CD14-positive monocyte (primary cell): Measurements from ENCODE around the gene GLCCI1. TPM values are rescaled to one million over a fixed set of nuclear protein-coding genes. Genes with fewer than 3 reads are reported as not detected.
"Not testable (repeated sequence)": the region's sequence is repeated elsewhere in the genome, so short reads cannot be mapped to it uniquely, and the experiment has no call there.

Source experiments
- DNase-seq, 3 donors: peaks; one replicate each; pipeline ENCODE4 v3.0.0-alpha.2; 2011 to 2022
- H2AFZ ChIP-seq: 2 replicates; pipeline ENCODE4 v1.6.0; 2012; ENCODE audit warnings: mild to moderate bottlenecking, low read depth, low read length, inconsistent platforms; ENCODE audit not compliant: insufficient read depth, poor library complexity, severe bottlenecking
- H3K27ac ChIP-seq, 2 donors: 1 replicate in 1 of 2; 2 replicates in 1 of 2; pipeline ENCODE4 v1.5.1; 2012 to 2013; ENCODE audit warnings: low read length in 2 of 2, control low read depth in 1 of 2, inconsistent platforms in 1 of 2, low read depth in 1 of 2, mild to moderate bottlenecking in 1 of 2
- H3K27me3 ChIP-seq, 2 donors: one replicate each; pipeline versions ENCODE4 v1.6.0 to v1.6.1; 2011 to 2013; ENCODE audit warnings: low read length in 2 of 2; ENCODE audit not compliant: control insufficient read depth in 2 of 2, insufficient read depth in 2 of 2
- H3K36me3 ChIP-seq, 2 donors: replicated peaks in 1 of 2; 1 replicate in 1 of 2; 2 replicates in 1 of 2; pipeline versions ENCODE4 v1.5.1 to v1.6.1; 2012 to 2013; ENCODE audit warnings: low read length in 2 of 2, control low read depth in 1 of 2, inconsistent platforms in 1 of 2, mild to moderate bottlenecking in 1 of 2; ENCODE audit not compliant: insufficient read depth in 2 of 2, control insufficient read depth in 1 of 2
- H3K4me1 ChIP-seq, 2 donors: 1 replicate in 1 of 2; 2 replicates in 1 of 2; pipeline versions ENCODE4 v1.5.1 to v1.6.1; 2012 to 2013; ENCODE audit warnings: low read length in 2 of 2, control low read depth in 1 of 2, inconsistent platforms in 1 of 2, mild to moderate bottlenecking in 1 of 2, moderate library complexity in 1 of 2; ENCODE audit not compliant: insufficient read depth in 2 of 2, control insufficient read depth in 1 of 2
- H3K4me2 ChIP-seq: replicated peaks from 2 replicates; pipeline ENCODE3; 2012; ENCODE audit warnings: low read length, moderate library complexity, mild to moderate bottlenecking; ENCODE audit not compliant: poor library complexity, severe bottlenecking; ENCODE audit errors: extremely low read depth
- H3K4me3 ChIP-seq, 3 experiments: fragments of 200-600 bp in 1 of 3; sonication (generic) in 1 of 3; replicated peaks in 1 of 3; 1 replicate in 2 of 3; 2 replicates in 1 of 3; pipeline ENCODE4 v1.5.1; 2011 to 2013; ENCODE audit warnings: low read length in 3 of 3, mild to moderate bottlenecking in 3 of 3, control low read depth in 2 of 3, low read depth in 2 of 3, inconsistent platforms in 1 of 3, moderate library complexity in 1 of 3
- H3K79me2 ChIP-seq: 2 replicates; pipeline ENCODE4 v1.6.0; 2012; ENCODE audit warnings: mild to moderate bottlenecking, control low read depth, inconsistent platforms, low read length, moderate library complexity; ENCODE audit not compliant: insufficient read depth
- H3K9ac ChIP-seq: 2 replicates; pipeline ENCODE4 v1.6.0; 2017; ENCODE audit warnings: low read length, mild to moderate bottlenecking; ENCODE audit not compliant: insufficient read depth, poor library complexity, severe bottlenecking
- H3K9me3 ChIP-seq, 2 donors: replicated peaks in 1 of 2; 1 replicate in 1 of 2; 2 replicates in 1 of 2; pipeline versions ENCODE4 v1.5.1 to v1.6.1; 2012 to 2013; ENCODE audit warnings: low read length in 2 of 2, control low read depth in 1 of 2; ENCODE audit not compliant: control insufficient read depth in 1 of 2, insufficient read depth in 1 of 2
- H4K20me1 ChIP-seq: 2 replicates; pipeline ENCODE4 v1.6.0; 2012; ENCODE audit warnings: mild to moderate bottlenecking, low read length, control low read depth, moderate library complexity; ENCODE audit not compliant: insufficient read depth
- H3K27ac Mint-ChIP-seq, 7 donors: one replicate each; pipeline ENCODE4 v1.8.0; 2020; ENCODE audit warnings: mild to moderate bottlenecking in 7 of 7, mixed read lengths in 7 of 7, moderate library complexity in 6 of 7, inconsistent platforms in 2 of 7
- H3K27me3 Mint-ChIP-seq, 3 donors: one replicate each; pipeline ENCODE4 v1.8.0; 2021 to 2022; ENCODE audit warnings: low read depth in 3 of 3, mild to moderate bottlenecking in 3 of 3, mixed read lengths in 3 of 3, moderate library complexity in 3 of 3, inconsistent platforms in 1 of 3
- H3K36me3 Mint-ChIP-seq, 2 donors: one replicate each; pipeline ENCODE4 v1.8.0; 2020; ENCODE audit warnings: mixed read lengths in 2 of 2, inconsistent platforms in 1 of 2, mild to moderate bottlenecking in 1 of 2
- H3K4me1 Mint-ChIP-seq: one replicate; pipeline ENCODE4 v1.8.0; 2020; ENCODE audit warnings: mild to moderate bottlenecking, mixed read lengths
- H3K4me3 Mint-ChIP-seq, 2 donors: one replicate each; pipeline ENCODE4 v1.8.0; 2020; ENCODE audit warnings: mild to moderate bottlenecking in 2 of 2, mixed read lengths in 2 of 2, moderate library complexity in 1 of 2
- H3K9me3 Mint-ChIP-seq, 7 donors: one replicate each; pipeline ENCODE4 v1.8.0; 2020 to 2022; ENCODE audit warnings: mixed read lengths in 7 of 7, mild to moderate bottlenecking in 6 of 7, moderate library complexity in 6 of 7, inconsistent platforms in 2 of 7
- WGBS: methylation state at CpG from one replicate; pipeline ENCODE4 v1.1.5; 2013; ENCODE audit warnings: missing lambda C conversion rate; ENCODE audit not compliant: insufficient coverage; 5-methylcytosine and 5-hydroxymethylcytosine counted together
- intact Hi-C, 2 donors: fragments of 100-400 bp; cut with micrococcal nuclease; formaldehyde crosslinking; loops; one replicate each; pipeline versions ENCODE4 v1.15.0 to v1.15.1; 2023
- polyA plus RNA-seq, 3 donors: library from polyadenylated mRNA; depleted of rRNA in 1 of 3; unstranded in 2 of 3; stranded (reverse) in 1 of 3; fragments of 300-500 nt in 2 of 3; fragments of >200 nt in 1 of 3; fragmentation: Illumina TruSeq in 2 of 3; gene quantifications; 1 replicate in 2 of 3; 2 replicates in 1 of 3; pipeline ENCODE4 v1.2.3, GENCODE V29; 2012 to 2021
- TF ChIP-seq, protein P1 (sequence below): fragments of 200-600 bp; IDR thresholded peaks from one replicate; pipeline ENCODE4 v1.8.0; 2022; ENCODE audit warnings: antibody characterized with exemption, mild to moderate bottlenecking

Gene GLCCI1
- polyA plus RNA-seq, 3 donors: 0.89 to 2.1 (median 1.1) TPM

- TF ChIP-seq, protein P1, sequence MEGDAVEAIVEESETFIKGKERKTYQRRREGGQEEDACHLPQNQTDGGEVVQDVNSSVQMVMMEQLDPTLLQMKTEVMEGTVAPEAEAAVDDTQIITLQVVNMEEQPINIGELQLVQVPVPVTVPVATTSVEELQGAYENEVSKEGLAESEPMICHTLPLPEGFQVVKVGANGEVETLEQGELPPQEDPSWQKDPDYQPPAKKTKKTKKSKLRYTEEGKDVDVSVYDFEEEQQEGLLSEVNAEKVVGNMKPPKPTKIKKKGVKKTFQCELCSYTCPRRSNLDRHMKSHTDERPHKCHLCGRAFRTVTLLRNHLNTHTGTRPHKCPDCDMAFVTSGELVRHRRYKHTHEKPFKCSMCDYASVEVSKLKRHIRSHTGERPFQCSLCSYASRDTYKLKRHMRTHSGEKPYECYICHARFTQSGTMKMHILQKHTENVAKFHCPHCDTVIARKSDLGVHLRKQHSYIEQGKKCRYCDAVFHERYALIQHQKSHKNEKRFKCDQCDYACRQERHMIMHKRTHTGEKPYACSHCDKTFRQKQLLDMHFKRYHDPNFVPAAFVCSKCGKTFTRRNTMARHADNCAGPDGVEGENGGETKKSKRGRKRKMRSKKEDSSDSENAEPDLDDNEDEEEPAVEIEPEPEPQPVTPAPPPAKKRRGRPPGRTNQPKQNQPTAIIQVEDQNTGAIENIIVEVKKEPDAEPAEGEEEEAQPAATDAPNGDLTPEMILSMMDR: no peak
- no peak overlapping the region for H2AFZ ChIP-seq
- Mint-ChIP-seq H3K4me1 (peaks cover 9% of the 10 kb centered on the region), H3K9me3 (peaks cover 6 to 17% (median 15%) of the 10 kb centered on the region in 7 donors), H3K27ac (no peak overlapping the region), H3K4me3 (no peak overlapping the region), H3K27me3 (no peaks in the 10 kb centered on the region), H3K36me3 (peaks cover 0 to 3% of the 10 kb centered on the region in 2 donors)
- WGBS: no CpG with 5 or more reads among the region's 2 CpGs
- no peak overlapping the region for H3K4me2 ChIP-seq
- no peaks in the 10 kb centered on the region for H4K20me1 ChIP-seq
- no peaks in the 10 kb centered on the region for H3K4me1 ChIP-seq
- DNase-seq: no peak
- H3K79me2 ChIP-seq: no peaks in the 10 kb centered on the region
- no peaks in the 10 kb centered on the region for H3K36me3 ChIP-seq
- H3K9me3 ChIP-seq: peaks cover 4 to 9% of the 10 kb centered on the region in 2 donors
- no peak overlapping the region for H3K27ac ChIP-seq
- H3K27me3 ChIP-seq: no peaks in the 10 kb centered on the region
- H3K9ac ChIP-seq: no peak overlapping the region
- intact Hi-C loops: no loop called here
- H3K4me3 ChIP-seq: no peak overlapping the region
These were observed 21.8 kb downstream of the GLCCI1 start for GRCh38 chr7:7990441-7990761.

GRCh38 chr7:7992506-7992905 lies 23.9 kb downstream of the GLCCI1 start:
- DNase-seq: no peak
- TF ChIP-seq, protein P1: no peak
- Mint-ChIP-seq H3K27ac (no peak overlapping the region), H3K4me3 (no peak overlapping the region), H3K4me1 (peaks cover 9% of the 10 kb centered on the region), H3K27me3 (no peaks in the 10 kb centered on the region), H3K9me3 (peaks cover 6 to 19% (median 16%) of the 10 kb centered on the region in 7 donors), H3K36me3 (peaks cover 0 to 3% of the 10 kb centered on the region in 2 donors)
- no peaks in the 10 kb centered on the region for H4K20me1 ChIP-seq
- H3K4me2 ChIP-seq: no peak overlapping the region
- no CpG with 5 or more reads among the region's 1 CpG for WGBS
- no peak overlapping the region for H3K27ac ChIP-seq
- H3K9ac ChIP-seq: no peak overlapping the region
- no peak overlapping the region for H2AFZ ChIP-seq
- H3K79me2 ChIP-seq: no peaks in the 10 kb centered on the region
- no peaks in the 10 kb centered on the region for H3K27me3 ChIP-seq
- H3K4me1 ChIP-seq: no peaks in the 10 kb centered on the region
- H3K36me3 ChIP-seq: no peaks in the 10 kb centered on the region
- intact Hi-C loops: no loop called here
- no peak overlapping the region for H3K4me3 ChIP-seq
- H3K9me3 ChIP-seq: peaks cover 4 to 9% of the 10 kb centered on the region in 2 donors

DNA sequence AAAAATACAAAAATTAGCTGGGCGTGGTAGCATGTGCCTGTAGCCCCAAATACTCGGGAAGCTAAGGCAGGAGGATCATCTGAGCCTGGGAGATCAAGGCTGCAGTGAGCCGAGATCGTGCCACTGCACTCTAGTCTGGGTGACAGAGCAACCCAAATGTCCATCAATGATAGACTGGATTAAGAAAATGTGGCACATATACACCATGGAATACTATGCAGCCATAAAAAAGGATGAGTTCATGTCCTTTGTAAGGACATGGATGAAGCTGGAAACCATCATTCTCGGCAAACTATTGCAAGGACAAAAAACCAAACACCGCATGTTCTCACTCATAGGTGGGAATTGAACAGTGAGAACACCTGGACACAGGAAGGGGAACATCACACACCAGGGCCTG lies 26.8 kb downstream of the GLCCI1 start:
- H3K27me3 Mint-ChIP-seq, H3K27ac Mint-ChIP-seq, intact Hi-C loops, H3K27me3 ChIP-seq, H3K4me3 Mint-ChIP-seq, H4K20me1 ChIP-seq, H3K4me1 ChIP-seq, H3K27ac ChIP-seq, H3K4me1 Mint-ChIP-seq, H2AFZ ChIP-seq, H3K36me3 ChIP-seq, H3K79me2 ChIP-seq, DNase-seq, H3K4me2 ChIP-seq, H3K9ac ChIP-seq, H3K4me3 ChIP-seq, H3K36me3 Mint-ChIP-seq: not testable (repeated sequence)
- peaks cover 6 to 19% (median 16%) of the 10 kb centered on the region in 7 donors for H3K9me3 Mint-ChIP-seq
- WGBS: 83% methylated on average over 1 of the region's 6 CpGs
- H3K9me3 ChIP-seq: peaks cover 9 to 13% of the 10 kb centered on the region in 2 donors
